D721Med (cell line): ENCODE measurements around the gene DYNC1I1.

Experiments used
- DNase-seq: peaks from one replicate; pipeline ENCODE4 v3.0.0; 2011; ENCODE audit warnings: low spot score; ENCODE audit not compliant: insufficient read length
- FAIRE-seq: peaks from 2 replicates; lab custom pipeline; 2011; peaks lifted over from hg19 to GRCh38; lab: Jason Lieb, UNC
- CTCF ChIP-seq: IDR thresholded peaks from 2 replicates; pipeline ENCODE4 v1.5.1; 2012; ENCODE audit warnings: mild to moderate bottlenecking, control low read depth; ENCODE audit not compliant: insufficient read depth; ENCODE audit errors: missing control alignments

The DYNC1I1 gene

GRCh38 chr7:95871075-95871848, 98.9 kb downstream of the DYNC1I1 start:
- DNase-seq (no peak), FAIRE-seq (peak; percentile 16)
- peak; percentile 76 for TF ChIP-seq CTCF

- DNase-seq (no peak), FAIRE-seq (no peak)
- TF ChIP-seq CTCF = no peak
These were observed 99.5 kb downstream of the DYNC1I1 start for GRCh38 chr7:95871896-95872295.

GRCh38 chr7:95874129-95874528, 101.8 kb downstream of the DYNC1I1 start:
- no peak for FAIRE-seq
- no peak for TF ChIP-seq CTCF
- no peak for DNase-seq

- no peak for FAIRE-seq
- no peak for DNase-seq
- TF ChIP-seq CTCF = no peak
These were observed 102.3 kb downstream of the DYNC1I1 start for GRCh38 chr7:95874541-95875265.

GRCh38 chr7:95875519-95875918, 103.2 kb downstream of the DYNC1I1 start:
- no peak for FAIRE-seq
- no peak for TF ChIP-seq CTCF
- no peak for DNase-seq

- no peak for DNase-seq
- TF ChIP-seq CTCF = no peak
- no peak for FAIRE-seq
These were observed 106.3 kb downstream of the DYNC1I1 start for GRCh38 chr7:95878677-95879076.

- no peak for DNase-seq
- no peak for FAIRE-seq
- no peak for TF ChIP-seq CTCF
These were observed 109.2 kb downstream of the DYNC1I1 start for GRCh38 chr7:95881597-95881996.
